ENCODE measurements around the gene PIR.

DNA sequence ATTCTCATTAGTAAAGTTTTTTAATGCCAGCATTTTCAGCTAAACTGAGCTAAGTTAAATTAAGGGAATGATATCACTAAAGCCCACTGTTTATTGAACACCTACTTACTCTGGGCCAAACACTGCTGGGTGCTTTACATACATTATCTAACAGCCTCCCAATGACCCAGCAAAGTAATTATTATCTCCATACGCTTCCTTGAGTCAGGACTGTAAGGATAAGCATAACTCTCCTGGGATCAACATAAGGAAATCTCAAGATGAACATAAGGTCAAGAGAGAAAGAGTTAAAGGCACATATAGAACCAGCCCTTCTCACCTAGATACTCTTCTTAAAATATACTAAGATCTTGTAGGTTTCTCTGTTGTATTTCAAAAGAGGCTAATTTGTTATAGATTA lies 21.1 kb upstream of the PIR start:
- TF ChIP-seq POLR2A (IDR thresholded peaks at IDR 0.05), result no peak
- TF ChIP-seq, protein P1, sequence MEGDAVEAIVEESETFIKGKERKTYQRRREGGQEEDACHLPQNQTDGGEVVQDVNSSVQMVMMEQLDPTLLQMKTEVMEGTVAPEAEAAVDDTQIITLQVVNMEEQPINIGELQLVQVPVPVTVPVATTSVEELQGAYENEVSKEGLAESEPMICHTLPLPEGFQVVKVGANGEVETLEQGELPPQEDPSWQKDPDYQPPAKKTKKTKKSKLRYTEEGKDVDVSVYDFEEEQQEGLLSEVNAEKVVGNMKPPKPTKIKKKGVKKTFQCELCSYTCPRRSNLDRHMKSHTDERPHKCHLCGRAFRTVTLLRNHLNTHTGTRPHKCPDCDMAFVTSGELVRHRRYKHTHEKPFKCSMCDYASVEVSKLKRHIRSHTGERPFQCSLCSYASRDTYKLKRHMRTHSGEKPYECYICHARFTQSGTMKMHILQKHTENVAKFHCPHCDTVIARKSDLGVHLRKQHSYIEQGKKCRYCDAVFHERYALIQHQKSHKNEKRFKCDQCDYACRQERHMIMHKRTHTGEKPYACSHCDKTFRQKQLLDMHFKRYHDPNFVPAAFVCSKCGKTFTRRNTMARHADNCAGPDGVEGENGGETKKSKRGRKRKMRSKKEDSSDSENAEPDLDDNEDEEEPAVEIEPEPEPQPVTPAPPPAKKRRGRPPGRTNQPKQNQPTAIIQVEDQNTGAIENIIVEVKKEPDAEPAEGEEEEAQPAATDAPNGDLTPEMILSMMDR (IDR thresholded peaks at IDR 0.05), result no peak

Measured in adrenal gland (tissue), 5 donors.